ENCODE data around the gene PLAAT2. TPM values are rescaled to one million over a fixed set of nuclear protein-coding genes. Genes with fewer than 3 reads are reported as not detected.

Gene PLAAT2
- total and polyA plus RNA-seq, 2 of the 13 experiments (the other 11 are each of a cell fraction or from before 2014, with no cell fraction given) = 0.22 TPM; not detected in 1

- TF ChIP-seq CEBPZ (IDR thresholded peaks at IDR 0.05; ENCODE audit: low read length) (no peak), ONECUT2 (CRISPR knock-in tag; IDR thresholded peaks at IDR 0.05) (no peak), HOMEZ (CRISPR knock-in tag; IDR thresholded peaks at IDR 0.05; ENCODE audit: low read depth) (no peak), ZNF883 (CRISPR knock-in tag; IDR thresholded peaks at IDR 0.05; ENCODE audit: not compliant biosample characterization) (no peak), SAP130 (CRISPR knock-in tag; IDR thresholded peaks at IDR 0.05; ENCODE audit: low read depth) (peak; percentile 32), ZNF773 (CRISPR knock-in tag; IDR thresholded peaks at IDR 0.05; ENCODE audit: borderline replicate concordance) (no peak), ADNP (CRISPR knock-in tag; IDR thresholded peaks at IDR 0.05) (no peak), ZNF101 (CRISPR knock-in tag; IDR thresholded peaks at IDR 0.05; ENCODE audit: borderline replicate concordance, low read depth) (no peak), GMEB2 (CRISPR knock-in tag; IDR thresholded peaks at IDR 0.05; ENCODE audit: low read depth) (no peak), IRF2 (CRISPR knock-in tag; IDR thresholded peaks at IDR 0.05) (peak; percentile 45; the same call in 1 of the 2 replicates), FOXA3 (CRISPR knock-in tag; IDR thresholded peaks at IDR 0.05) (peak; percentile 64), ZBTB42 (CRISPR knock-in tag; IDR thresholded peaks at IDR 0.05) (no peak), ZNF253 (CRISPR knock-in tag; IDR thresholded peaks at IDR 0.05; ENCODE audit: borderline replicate concordance) (no peak), ZBTB20 (CRISPR knock-in tag; IDR thresholded peaks at IDR 0.05; ENCODE audit: borderline replicate concordance, low read depth) (no peak), FIP1L1 (IDR thresholded peaks at IDR 0.05; ENCODE audit: borderline replicate concordance, insufficient read depth, low read depth, low read length) (no peak), ZNF350 (CRISPR knock-in tag; IDR thresholded peaks at IDR 0.05; ENCODE audit: borderline replicate concordance, low read depth) (no peak), ZNF839 (CRISPR knock-in tag; IDR thresholded peaks at IDR 0.05; ENCODE audit: borderline replicate concordance) (no peak), EP300 (IDR thresholded peaks at IDR 0.05; ENCODE audit: low read depth in 2 of 2, low read length in 2 of 2) (peak; percentile 67; a peak in 3 of 4 replicates), EP300 (CRISPR knock-in tag; IDR thresholded peaks at IDR 0.05; ENCODE audit: borderline replicate concordance) (peak; percentile 39; the same call in 1 of the 2 replicates), ATF5 (CRISPR knock-in tag; IDR thresholded peaks at IDR 0.05; ENCODE audit: low read depth) (no peak), AGO1 (IDR thresholded peaks at IDR 0.05; ENCODE audit: low read depth, low read length, poor library complexity, severe bottlenecking) (no peak), RFXANK (CRISPR knock-in tag; IDR thresholded peaks at IDR 0.05) (no peak), ELK4 (CRISPR knock-in tag; IDR thresholded peaks at IDR 0.05; ENCODE audit: borderline replicate concordance) (no peak)
Measured at GRCh38 chr11:63603180-63603518, 40.0 kb upstream of the PLAAT2 start (continued).
